H1 (cell line): ENCODE results near the gene DHX34. TPM values are rescaled to one million over a fixed set of nuclear protein-coding genes. Genes with fewer than 3 reads are reported as not detected.

Experiments
- CTCF ChIA-PET: fragments of 300-600 bp; sonication (Branson Sonifier 250); formaldehyde crosslinking; loops from one replicate; lab custom pipeline; 2021; ENCODE audit not compliant: partially characterized antibody; lab: Charles Lee
- POLR2A ChIA-PET: fragments of 300-600 bp; sonication (Branson Sonifier 250); formaldehyde crosslinking; loops from one replicate; lab custom pipeline; 2021; ENCODE audit warnings: inconsistent platforms; ENCODE audit not compliant: partially characterized antibody; lab: Charles Lee
- DNase-seq, 2 experiments: peaks; one replicate each; pipeline versions ENCODE4 v3.0.0 to v3.0.0-alpha.2; 2010 to 2022; ENCODE audit warnings: low spot score in 2 of 2, low read depth in 1 of 2, mixed read lengths in 1 of 2
- FAIRE-seq: peaks from 2 replicates; lab custom pipeline; 2011; peaks lifted over from hg19 to GRCh38; lab: Jason Lieb, UNC
- H2AFZ ChIP-seq: 2 replicates; pipeline ENCODE4 v1.8.1; 2012; ENCODE audit warnings: low read length, inconsistent platforms
- H2AK5ac ChIP-seq: 2 replicates; pipeline ENCODE4 v1.6.1; 2013; ENCODE audit warnings: low read depth, low read length
- H2BK120ac ChIP-seq: replicated peaks from 2 replicates; pipeline ENCODE3; 2013; ENCODE audit warnings: low read depth, low read length, inconsistent platforms
- H2BK12ac ChIP-seq: 2 replicates; pipeline ENCODE4 v1.6.1; 2013; ENCODE audit warnings: low read depth, low read length
- H2BK15ac ChIP-seq: 2 replicates; pipeline ENCODE4 v1.6.1; 2013; ENCODE audit warnings: low read length
- H2BK20ac ChIP-seq: 2 replicates; pipeline ENCODE4 v1.6.1; 2013; ENCODE audit warnings: low read length
- H2BK5ac ChIP-seq: 2 replicates; pipeline ENCODE4 v1.6.1; 2013; ENCODE audit warnings: low read depth, low read length
- H3K14ac ChIP-seq: 2 replicates; pipeline ENCODE4 v1.6.1; 2013; ENCODE audit warnings: inconsistent platforms; ENCODE audit not compliant: insufficient read length
- H3K18ac ChIP-seq: 2 replicates; pipeline ENCODE4 v1.6.1; 2013; ENCODE audit warnings: low read length; ENCODE audit errors: extremely low read depth
- H3K23ac ChIP-seq: 2 replicates; pipeline ENCODE4 v1.6.1; 2013; ENCODE audit warnings: inconsistent platforms; ENCODE audit not compliant: insufficient read length
- H3K23me2 ChIP-seq: 2 replicates; pipeline ENCODE4 v1.6.1; 2013; ENCODE audit warnings: low read depth, low read length
- H3K27ac ChIP-seq: 2 replicates; pipeline ENCODE4 v1.6.1; 2011; ENCODE audit warnings: low read depth, low read length, inconsistent platforms
- H3K27me3 ChIP-seq, 4 experiments: replicated peaks in 1 of 4; 1 replicate in 1 of 4; 2 replicates in 3 of 4; pipeline versions ENCODE4 v1.6.1 to v1.8.1; 2011 to 2013; ENCODE audit warnings: low read length in 3 of 4, mild to moderate bottlenecking in 3 of 4, inconsistent platforms in 2 of 4, mixed read lengths in 2 of 4, moderate library complexity in 1 of 4; ENCODE audit not compliant: control insufficient read depth in 3 of 4, insufficient read depth in 3 of 4; ENCODE audit errors: extremely low read depth in 1 of 4
- H3K36me3 ChIP-seq, 4 experiments: 2 replicates each; pipeline versions ENCODE4 v1.6.1 to v1.8.1; 2011 to 2013; ENCODE audit warnings: mild to moderate bottlenecking in 4 of 4, low read length in 3 of 4, moderate library complexity in 2 of 4, control low read depth in 1 of 4, inconsistent platforms in 1 of 4; ENCODE audit not compliant: insufficient read depth in 4 of 4, control insufficient read depth in 2 of 4
- H3K4ac ChIP-seq: replicated peaks from 2 replicates; pipeline ENCODE3; 2013; ENCODE audit warnings: low read length, low read depth, mixed read lengths, inconsistent platforms; ENCODE audit not compliant: insufficient read length
- H3K4me1 ChIP-seq, 4 experiments: replicated peaks in 1 of 4; 1 replicate in 1 of 4; 2 replicates in 3 of 4; pipeline versions ENCODE4 v1.6.1 to v1.8.1; 2011 to 2013; ENCODE audit warnings: low read length in 3 of 4, inconsistent platforms in 2 of 4, mixed read lengths in 1 of 4; ENCODE audit not compliant: insufficient read depth in 4 of 4, control insufficient read depth in 3 of 4
- H3K4me2 ChIP-seq, 2 experiments: 2 replicates each; pipeline versions ENCODE4 v1.6.1 to v1.8.1; 2011 to 2013; ENCODE audit warnings: low read depth in 2 of 2, low read length in 2 of 2, control low read depth in 1 of 2, inconsistent platforms in 1 of 2, mild to moderate bottlenecking in 1 of 2; ENCODE audit not compliant: insufficient read depth in 1 of 2
- H3K4me3 ChIP-seq, 4 experiments: fragments of 200-600, 300-600 bp in 1 of 4; sonication (generic), shearing (Covaris generic), sonication (Bioruptor Twin) in 1 of 4; 2 replicates each; pipeline versions ENCODE4 v1.5.1 to v1.8.1; 2011 to 2016; ENCODE audit warnings: low read length in 4 of 4, low read depth in 3 of 4, control low read depth in 2 of 4, inconsistent platforms in 2 of 4, mild to moderate bottlenecking in 2 of 4, mixed read lengths in 1 of 4, moderate library complexity in 1 of 4; ENCODE audit not compliant: insufficient read depth in 2 of 4; ENCODE audit errors: extremely low read depth in 1 of 4
- H3K56ac ChIP-seq: replicated peaks from 2 replicates; pipeline ENCODE3; 2013; ENCODE audit warnings: low read depth, mild to moderate bottlenecking, mixed read lengths, low read length, inconsistent platforms; ENCODE audit not compliant: insufficient read length
- H3K79me1 ChIP-seq: 2 replicates; pipeline ENCODE4 v1.6.1; 2013; ENCODE audit warnings: low read depth, low read length, control low read depth
- H3K79me2 ChIP-seq, 2 experiments: 2 replicates each; pipeline versions ENCODE4 v1.6.1 to v1.8.1; 2012 to 2013; ENCODE audit warnings: low read length in 2 of 2, mild to moderate bottlenecking in 2 of 2, inconsistent platforms in 1 of 2; ENCODE audit not compliant: insufficient read depth in 2 of 2, control insufficient read depth in 1 of 2
- H3K9ac ChIP-seq, 4 experiments: replicated peaks in 1 of 4; 1 replicate in 1 of 4; 2 replicates in 3 of 4; pipeline versions ENCODE4 v1.6.1 to v1.8.1; 2011 to 2013; ENCODE audit warnings: low read depth in 3 of 4, low read length in 3 of 4, control low read depth in 2 of 4, mild to moderate bottlenecking in 2 of 4, moderate library complexity in 2 of 4, inconsistent platforms in 1 of 4; ENCODE audit errors: extremely low read depth in 1 of 4
- H3K9me3 ChIP-seq, 2 experiments: 2 replicates each; pipeline versions ENCODE4 v1.6.1 to v1.8.1; 2012 to 2013; ENCODE audit warnings: mild to moderate bottlenecking in 2 of 2, moderate library complexity in 2 of 2, control low read depth in 1 of 2, inconsistent platforms in 1 of 2, low read depth in 1 of 2, low read length in 1 of 2, mixed read lengths in 1 of 2; ENCODE audit not compliant: insufficient read depth in 2 of 2
- H4K20me1 ChIP-seq, 2 experiments: replicated peaks in 1 of 2; 2 replicates each; pipeline versions ENCODE3 to v1.8.1; 2011 to 2013; ENCODE audit warnings: inconsistent platforms in 2 of 2, low read length in 2 of 2, mild to moderate bottlenecking in 1 of 2; ENCODE audit not compliant: insufficient read depth in 2 of 2, control insufficient read depth in 1 of 2
- H4K5ac ChIP-seq: 2 replicates; pipeline ENCODE4 v1.6.1; 2013; ENCODE audit warnings: low read length, low read depth, mixed read lengths, inconsistent platforms; ENCODE audit not compliant: insufficient read length
- H4K8ac ChIP-seq: 2 replicates; pipeline ENCODE4 v1.8.0; 2013; ENCODE audit warnings: mild to moderate bottlenecking, moderate library complexity, low read length, inconsistent platforms; ENCODE audit not compliant: insufficient read depth; ENCODE audit errors: extremely low read depth
- H4K91ac ChIP-seq: replicated peaks from 2 replicates; pipeline ENCODE3; 2013; ENCODE audit warnings: low read length, mixed read lengths, inconsistent platforms; ENCODE audit not compliant: insufficient read length
- BACH1 ChIP-seq: IDR thresholded peaks from 2 replicates; pipeline ENCODE4 v1.6.1; 2012; ENCODE audit warnings: low read length, improper control_type of control experiment
- CBX5 ChIP-seq: fragments of 300-800, 300-1000 bp; sonication (generic); IDR thresholded peaks from 2 replicates; pipeline ENCODE4 v1.7.1; 2016; ENCODE audit warnings: antibody characterized with exemption, low read length, low read depth
- WGBS, 2 experiments: shearing (Covaris generic) in 1 of 2; methylation state at CpG; one replicate each; pipeline versions ENCODE4 v1.1.6 to v1.1.7; 2013 to 2015; ENCODE audit warnings: low lambda C conversion rate in 2 of 2, mixed read lengths in 2 of 2, inconsistent platforms in 1 of 2, low coverage in 1 of 2, missing lambda C conversion rate in 1 of 2; ENCODE audit not compliant: insufficient replicate concordance in 2 of 2, insufficient coverage in 1 of 2, insufficient read length in 1 of 2; ENCODE audit errors: extremely low coverage in 1 of 2, missing lambda C conversion rate in 1 of 2; 5-methylcytosine and 5-hydroxymethylcytosine counted together
- polyA plus RNA-seq, 7 experiments: library from polyadenylated mRNA; depleted of rRNA in 3 of 7; stranded (reverse) in 5 of 7; unstranded in 2 of 7; fragments of >200 nt in 5 of 7; fragments of 200-250 nt in 2 of 7; gene quantifications; 1 replicate in 5 of 7; 2 replicates in 1 of 7; 4 replicates in 1 of 7; pipeline versions ENCODE4 v1.2.1 to v1.2.3, GENCODE V29; 2011 to 2013; ENCODE audit warnings: missing spikeins in 2 of 7, mixed read lengths in 2 of 7
- total RNA-seq: library from RNA; stranded (reverse); fragmentation: NEBNext Ultra II Directional; extraction: Animal tissue kit (Norgen Biotek cat#: 25700); gene quantifications from 2 replicates; pipeline ENCODE4 v1.2.1, GENCODE V29; 2021
- TF ChIP-seq, protein P1 (sequence below): IDR thresholded peaks from 2 replicates; pipeline ENCODE4 v1.6.1; 2011; ENCODE audit warnings: low read length, improper control_type of control experiment

The DHX34 gene
- total and polyA plus RNA-seq, 2 of the 8 experiments (the other 6 are each of a cell fraction or from before 2014, with no cell fraction given) = 17.5 to 24.3 TPM

DNA sequence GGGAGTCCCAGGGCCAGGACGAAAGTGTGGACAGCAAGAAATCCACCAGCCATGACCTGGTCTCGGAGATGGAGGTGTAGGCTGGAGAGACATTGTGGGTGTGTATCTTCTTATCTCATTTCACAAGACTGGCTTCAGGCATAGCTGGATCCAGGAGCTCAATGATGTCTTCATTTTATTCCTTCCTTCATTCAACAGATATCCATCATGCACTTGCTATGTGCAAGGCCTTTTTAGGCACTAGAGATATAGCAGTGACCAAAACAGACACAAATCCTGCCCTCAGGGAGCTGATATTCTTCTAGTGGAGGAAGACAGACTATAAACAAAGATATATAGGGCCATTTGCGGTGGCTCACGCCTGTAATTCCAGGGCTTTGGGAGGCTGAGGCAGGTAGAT, 7.4 kb upstream of the DHX34 start:
- ChIA-PET CTCF (interaction anchor here (1.1 to 2.5 kb wide), 6 partner anchors 10 to 95 kb away, joined by 3 to 7 read pairs (median 4); partner anchors contain the start of gene C5AR1), POLR2A (interaction anchor here (0.7 to 0.8 kb wide), 2 partner anchors 50 to 71 kb away, joined by 3 read pairs; no protein-coding TSS in a partner anchor)
- no peak overlapping the region for H2AFZ ChIP-seq
- H3K4me3 ChIP-seq = no peak overlapping the region
- DNase-seq = no peak
- no peaks in the 10 kb centered on the region for H3K79me2 ChIP-seq
- WGBS, 2 experiments = 94% methylated on average over 4 of the region's 4 CpGs; no CpG with 5 or more reads in 1 of the 2 experiments
- H3K18ac ChIP-seq = no peak overlapping the region
- no peak overlapping the region for H3K4ac ChIP-seq
- no peak overlapping the region for H2AK5ac ChIP-seq
- no peaks in the 10 kb centered on the region for H3K79me1 ChIP-seq
- no peaks in the 10 kb centered on the region for H3K9me3 ChIP-seq
- no peak overlapping the region for H3K4me2 ChIP-seq
- H3K36me3 ChIP-seq = no peaks in the 10 kb centered on the region
- H4K20me1 ChIP-seq = no peaks in the 10 kb centered on the region
- peaks cover 0 to 1% (median 0%) of the 10 kb centered on the region in 4 experiments; a peak in 1 of 7 replicates for H3K4me1 ChIP-seq
- no peak overlapping the region for H4K91ac ChIP-seq
- H3K27ac ChIP-seq = no peak overlapping the region
- H3K23me2 ChIP-seq = no peaks in the 10 kb centered on the region
- no peak overlapping the region for H2BK120ac ChIP-seq
- H2BK12ac ChIP-seq = no peak overlapping the region
- H2BK20ac ChIP-seq = no peak overlapping the region
- H2BK15ac ChIP-seq = no peak overlapping the region
- no peak overlapping the region for H3K23ac ChIP-seq
- no peak overlapping the region for H2BK5ac ChIP-seq
- H3K27me3 ChIP-seq = no peaks in the 10 kb centered on the region
- H3K9ac ChIP-seq = no peak overlapping the region
- H4K5ac ChIP-seq = no peak overlapping the region
- no peak overlapping the region for H4K8ac ChIP-seq
- no peak for FAIRE-seq
- no peak overlapping the region for H3K56ac ChIP-seq
- H3K14ac ChIP-seq = no peak overlapping the region
- TF ChIP-seq CBX5 (no peak), BACH1 (no peak)
- TF ChIP-seq, protein P1, sequence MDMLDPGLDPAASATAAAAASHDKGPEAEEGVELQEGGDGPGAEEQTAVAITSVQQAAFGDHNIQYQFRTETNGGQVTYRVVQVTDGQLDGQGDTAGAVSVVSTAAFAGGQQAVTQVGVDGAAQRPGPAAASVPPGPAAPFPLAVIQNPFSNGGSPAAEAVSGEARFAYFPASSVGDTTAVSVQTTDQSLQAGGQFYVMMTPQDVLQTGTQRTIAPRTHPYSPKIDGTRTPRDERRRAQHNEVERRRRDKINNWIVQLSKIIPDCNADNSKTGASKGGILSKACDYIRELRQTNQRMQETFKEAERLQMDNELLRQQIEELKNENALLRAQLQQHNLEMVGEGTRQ = no peak
